Measurements from ENCODE around the gene KDM4B.
A peak's percentile ranks its signal among the peaks of the same experiment; 100 is the strongest.

KDM4B gene

DNA sequence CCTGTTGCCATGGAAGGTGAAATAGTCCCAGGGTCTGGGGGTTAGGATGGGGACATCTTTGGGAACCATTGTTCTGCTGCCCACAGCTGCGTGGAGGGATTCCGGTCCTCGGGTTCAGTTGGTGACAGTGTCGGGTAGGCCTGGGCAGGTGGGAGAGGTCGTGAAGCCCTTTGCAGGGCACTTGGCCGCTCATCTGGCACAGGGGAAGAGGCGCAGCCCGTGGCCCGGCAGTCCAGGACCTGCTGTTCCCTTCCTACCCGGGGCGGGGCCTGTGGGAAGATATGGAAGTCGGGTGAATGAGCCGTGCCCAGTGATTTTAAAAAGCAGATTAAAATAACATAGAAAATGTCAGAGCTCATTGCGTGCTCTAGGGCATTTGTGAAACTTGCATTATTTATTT lies 44.8 kb downstream of the KDM4B start:
- no peak for DNase-seq (ENCODE audit: low read depth in 2 of 2)

DNA sequence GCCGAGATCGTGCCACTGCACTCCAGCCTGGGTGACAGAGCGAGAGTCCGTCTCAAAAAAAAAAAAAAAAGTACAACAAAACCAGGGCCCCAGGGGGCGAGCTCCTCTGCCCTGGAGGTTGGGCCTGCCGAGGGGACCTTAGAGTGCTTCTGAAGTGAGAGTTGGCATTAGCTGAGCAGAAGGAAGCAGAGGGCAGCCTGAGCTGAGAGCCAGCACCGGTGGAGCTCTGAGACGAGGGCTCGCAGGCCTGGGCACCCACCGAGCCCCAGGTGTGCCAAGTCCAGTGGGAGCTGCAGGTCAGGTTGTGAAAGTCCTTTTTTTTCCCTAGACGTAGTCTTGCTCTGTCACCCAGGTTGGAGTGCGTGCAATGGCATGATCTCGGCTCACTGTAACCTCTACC lies 46.0 kb downstream of the KDM4B start:
- no peak for DNase-seq (ENCODE audit: low read depth in 2 of 2)

- no peak for DNase-seq (ENCODE audit: low read depth in 2 of 2)
These were observed 47.4 kb downstream of the KDM4B start for GRCh38 chr19:5016268-5016667.

- no peak for DNase-seq (ENCODE audit: low read depth in 2 of 2)
These were observed 47.9 kb downstream of the KDM4B start for GRCh38 chr19:5016781-5017180.

DNA sequence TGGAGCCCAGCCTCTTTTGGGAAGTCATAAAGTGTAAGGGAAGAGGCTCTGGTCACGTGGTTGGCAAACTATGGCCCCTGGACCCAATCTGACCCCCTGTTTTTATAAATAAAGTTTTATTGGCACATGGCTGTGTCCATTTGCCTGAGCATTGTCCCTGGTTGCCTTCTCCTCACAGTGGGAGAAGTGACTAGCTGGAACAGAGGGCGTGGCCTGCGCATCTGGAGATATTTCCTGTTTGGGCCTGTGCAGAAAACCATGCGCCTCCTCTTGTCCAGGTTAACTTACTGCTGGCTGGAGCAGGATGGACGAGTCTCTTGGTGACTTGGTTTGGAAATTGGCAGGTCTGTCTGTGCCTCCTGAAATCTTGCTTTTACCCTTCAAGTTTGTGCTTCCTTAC lies 48.3 kb downstream of the KDM4B start:
- DNase-seq (ENCODE audit: low read depth in 2 of 2), result no peak

GRCh38 chr19:5018224-5019015 lies 49.5 kb downstream of the KDM4B start:
- no peak for DNase-seq (ENCODE audit: low read depth in 2 of 2)

DNA sequence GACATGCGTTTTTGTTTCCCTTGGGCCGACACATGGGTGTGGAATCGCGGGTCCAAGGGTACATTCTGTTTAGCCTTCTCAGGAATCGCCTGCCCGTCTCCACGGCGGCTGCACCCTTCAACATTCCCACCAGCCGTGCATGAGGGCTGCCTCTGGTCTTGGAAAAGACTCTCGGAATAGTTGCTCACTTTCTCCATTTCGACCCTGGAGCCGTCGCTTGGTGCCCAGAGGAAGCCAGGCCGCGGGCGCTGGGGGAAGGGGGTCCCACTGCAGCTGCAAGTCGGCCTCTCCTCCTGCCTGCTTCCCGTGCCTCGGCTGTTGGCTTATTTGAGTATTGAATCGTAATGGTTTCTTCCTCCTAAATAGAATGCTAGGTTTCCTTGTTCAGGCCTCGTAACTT lies 51.5 kb downstream of the KDM4B start:
- DNase-seq (ENCODE audit: low read depth in 2 of 2), result no peak

DNA sequence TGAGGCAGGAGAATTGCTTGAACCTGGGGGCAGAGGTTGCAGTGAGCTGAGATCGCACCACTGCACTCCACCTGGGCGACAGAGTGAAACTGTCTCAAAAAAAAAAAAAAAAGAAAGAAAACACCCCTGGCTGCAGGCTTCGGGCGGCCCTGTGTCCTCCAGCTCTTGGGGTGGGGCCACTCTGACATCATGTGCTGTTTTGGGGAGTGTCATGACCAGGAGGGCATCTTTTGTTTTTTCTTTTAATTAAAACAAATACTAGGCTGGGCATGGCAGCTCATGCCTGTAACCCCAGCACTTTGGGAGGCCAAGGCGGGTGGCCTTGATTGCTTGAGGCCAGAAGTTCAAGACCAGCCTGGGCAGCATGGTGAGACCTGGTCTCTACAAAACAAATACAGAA lies 52.1 kb downstream of the KDM4B start:
- no peak for DNase-seq (ENCODE audit: low read depth in 2 of 2)

DNA sequence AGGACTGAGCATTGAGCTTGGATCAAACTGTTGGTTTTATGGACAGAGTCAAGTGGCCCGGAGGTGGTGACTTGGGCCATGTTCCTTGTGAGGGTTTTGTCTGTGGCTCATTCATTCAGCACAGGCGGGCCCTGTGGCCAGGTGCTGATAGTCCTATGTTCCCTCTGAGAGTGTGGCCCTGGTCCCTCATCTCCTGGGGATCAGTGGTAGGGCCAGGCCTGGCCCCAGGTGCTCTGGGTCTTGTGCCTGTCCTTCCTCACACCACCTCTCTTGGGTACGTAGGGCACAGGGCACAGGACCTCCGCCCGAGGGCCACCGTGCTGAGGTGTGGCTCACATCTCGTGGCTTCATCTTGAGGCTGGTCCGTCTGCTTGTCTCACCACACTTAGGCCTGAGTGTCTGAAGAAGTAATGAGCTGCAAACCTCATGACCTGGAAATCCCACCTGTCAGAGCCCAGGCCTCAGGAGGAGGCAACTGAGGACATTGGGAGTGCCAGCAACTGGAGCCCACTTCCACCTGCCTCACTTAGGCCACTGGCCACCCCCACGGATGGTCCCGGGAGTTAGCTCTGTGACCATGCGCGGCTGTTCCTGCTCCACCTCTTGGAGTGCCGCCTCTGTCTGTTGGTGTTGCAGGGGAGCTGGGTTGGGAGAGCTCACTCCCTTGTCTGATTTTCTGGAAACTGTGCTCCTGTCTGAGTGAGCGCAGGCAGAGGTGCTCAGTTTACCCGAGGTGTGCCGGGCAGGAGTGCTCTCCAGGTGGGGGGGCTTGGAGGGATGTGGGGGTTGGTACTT lies 53.4 kb downstream of the KDM4B start:
- DNase-seq (ENCODE audit: low read depth in 2 of 2), result no peak

GRCh38 chr19:5023128-5023571 lies 54.2 kb downstream of the KDM4B start:
- DNase-seq (ENCODE audit: low read depth in 2 of 2), result no peak

DNA sequence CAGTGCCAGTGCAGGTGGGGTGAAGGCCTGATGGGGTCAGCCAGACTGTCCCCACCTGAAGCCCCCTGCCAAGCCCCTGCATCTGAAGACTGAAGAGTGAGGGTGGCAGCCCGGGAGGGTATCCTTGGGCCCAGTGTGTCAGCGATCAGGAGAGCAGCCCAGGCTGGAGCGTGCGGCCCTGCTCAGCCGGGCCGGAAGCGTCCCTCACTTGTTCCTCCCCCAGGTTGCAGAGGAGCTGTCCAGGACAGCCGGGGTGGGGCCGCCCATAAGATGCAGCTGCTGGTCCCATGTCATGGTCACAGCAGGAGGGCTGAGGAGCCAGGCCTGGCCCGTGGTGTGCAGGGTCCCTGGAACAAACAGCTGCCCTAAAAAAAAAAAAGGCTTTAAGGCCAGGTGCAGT lies 55.4 kb downstream of the KDM4B start:
- no peak for DNase-seq (ENCODE audit: low read depth in 2 of 2)

DNA sequence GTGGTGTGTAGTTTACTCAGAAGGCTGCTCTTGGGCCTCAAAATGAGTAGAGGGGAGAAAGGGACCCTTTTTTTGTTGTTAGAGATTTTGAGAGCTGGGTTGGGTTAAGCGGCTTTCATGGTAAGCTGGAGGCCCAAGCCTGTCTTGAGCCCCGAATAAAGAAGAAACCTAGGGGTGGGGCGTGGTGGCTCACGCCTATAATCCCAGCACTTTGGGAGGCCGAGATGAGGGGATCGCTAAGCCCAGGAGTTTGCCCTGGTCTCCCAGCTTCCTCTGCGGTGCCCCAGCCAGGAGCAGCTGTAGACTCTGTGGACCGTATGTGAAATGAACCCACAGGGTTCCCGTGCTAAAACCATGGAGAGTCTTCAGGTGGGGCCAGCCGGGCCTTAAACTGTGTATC lies 56.1 kb downstream of the KDM4B start:
- no peak for DNase-seq (ENCODE audit: low read depth in 2 of 2)

DNA sequence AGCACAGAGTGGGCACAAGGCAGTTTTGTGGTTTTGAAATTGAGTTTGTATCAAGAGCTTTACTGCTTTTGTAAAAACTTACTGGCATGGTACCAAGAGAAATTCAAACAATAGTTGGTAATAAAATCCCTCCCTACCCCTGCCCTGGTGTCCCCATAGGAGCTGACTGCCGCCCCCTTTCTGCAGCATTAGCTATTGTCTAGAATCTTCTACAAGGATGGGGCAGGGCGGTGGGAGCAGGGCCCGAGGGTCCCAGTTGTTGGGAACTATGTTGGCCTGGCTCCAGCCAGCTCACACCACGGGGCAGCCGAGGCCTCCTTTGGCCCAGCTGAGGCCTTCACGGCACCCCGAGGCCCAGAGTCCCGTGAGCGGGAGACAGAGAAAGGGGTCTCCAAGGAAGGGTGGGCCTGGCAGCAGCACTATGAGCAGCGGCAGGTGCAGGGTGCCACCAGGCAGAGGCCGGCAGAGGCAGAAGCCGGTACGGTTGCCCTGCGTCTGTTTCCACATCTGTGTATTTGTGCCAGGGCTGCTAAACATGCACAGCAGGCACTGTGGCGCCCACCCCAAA lies 57.9 kb downstream of the KDM4B start:
- DNase-seq (ENCODE audit: low read depth in 2 of 2), result no peak

DNA sequence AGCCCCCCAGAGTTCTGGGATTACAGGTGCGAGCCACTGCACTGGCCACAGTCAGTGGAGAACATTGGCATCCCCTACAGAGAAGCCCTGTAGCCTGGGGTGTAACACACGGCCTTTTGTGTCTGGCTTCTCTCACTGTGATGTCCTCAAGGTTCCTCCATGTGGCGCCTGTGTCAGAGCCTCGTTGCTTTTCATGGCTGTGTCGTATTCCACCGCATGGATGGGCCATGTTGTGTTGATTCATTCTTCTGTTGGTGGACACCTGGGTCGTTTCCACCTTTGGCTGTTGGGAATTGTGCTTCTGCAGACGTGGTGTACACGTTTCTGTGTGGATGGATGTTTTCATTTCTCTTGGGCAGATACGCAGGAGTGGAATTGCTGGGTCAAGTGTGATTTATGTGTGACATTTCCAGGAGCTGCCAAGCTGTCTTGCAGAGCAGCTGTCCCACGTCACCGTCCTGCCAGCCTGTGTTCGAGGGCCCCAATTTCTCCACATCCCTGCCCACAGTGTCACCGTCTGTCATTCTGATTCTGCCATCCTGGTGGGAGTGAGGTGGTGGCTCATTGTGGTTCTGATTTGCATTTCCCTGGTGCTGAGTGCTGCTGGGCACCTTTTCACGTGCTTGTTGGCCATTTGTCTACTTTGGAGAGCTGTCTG lies 59.4 kb downstream of the KDM4B start:
- DNase-seq (ENCODE audit: low read depth in 2 of 2), result no peak

DNA sequence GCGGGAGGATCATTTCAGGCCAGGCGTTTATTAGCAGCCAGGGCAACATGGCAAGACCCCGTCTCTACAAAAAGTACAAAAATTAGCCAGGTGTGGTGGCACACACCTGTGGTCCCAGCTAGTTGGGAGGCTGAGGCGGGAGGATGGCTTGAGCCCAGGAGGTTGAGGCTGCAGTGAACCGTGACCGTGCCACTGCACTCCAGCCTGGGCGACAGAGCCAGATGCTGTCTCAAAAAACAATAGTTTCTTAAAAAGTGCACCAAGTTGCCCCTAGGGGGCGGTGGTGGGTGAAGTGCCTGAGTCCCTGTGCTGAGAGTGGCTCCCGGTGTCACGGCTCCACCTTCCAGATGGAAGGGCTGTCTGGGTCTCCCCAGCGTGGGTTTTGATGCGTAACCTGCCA lies 60.7 kb downstream of the KDM4B start:
- DNase-seq (ENCODE audit: low read depth in 2 of 2), result peak; percentile 12 to 21

DNA sequence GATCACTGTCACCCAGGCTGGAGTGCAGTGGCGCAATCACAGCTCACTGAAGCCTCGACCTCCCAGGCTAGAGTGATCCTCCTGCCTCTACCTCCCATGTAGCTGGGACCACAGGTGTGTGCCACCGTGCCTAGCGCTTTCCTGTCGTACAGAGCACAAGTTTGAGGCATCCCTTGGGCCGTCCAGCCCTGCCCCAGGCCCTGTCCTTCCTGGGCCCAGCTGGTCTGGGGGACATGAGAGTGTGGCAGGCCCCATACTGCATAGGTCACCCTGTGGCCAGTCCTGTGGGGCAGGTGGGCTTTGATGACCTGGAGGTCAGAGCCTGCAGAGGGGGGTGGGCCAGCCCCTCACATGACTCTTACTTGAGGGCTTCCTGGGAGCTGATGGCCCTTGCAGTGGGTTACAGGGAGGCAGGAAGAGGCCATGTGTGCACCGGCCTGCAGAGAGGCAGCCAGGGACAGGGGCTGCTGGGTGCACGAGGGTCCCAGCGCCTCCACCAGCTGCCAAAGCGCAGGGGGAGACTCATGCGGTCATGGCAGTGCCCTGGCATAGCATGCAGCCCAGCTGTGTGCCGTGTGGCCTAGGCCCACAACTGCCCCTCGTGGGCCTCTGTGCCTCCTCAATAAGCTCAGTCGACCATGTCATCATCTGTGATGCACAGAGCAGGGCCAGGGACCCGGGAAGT lies 61.4 kb downstream of the KDM4B start:
- no peak for DNase-seq (ENCODE audit: low read depth in 2 of 2)

- DNase-seq (ENCODE audit: low read depth in 2 of 2), result no peak
These were observed 61.9 kb downstream of the KDM4B start for GRCh38 chr19:5030822-5031221.

DNA sequence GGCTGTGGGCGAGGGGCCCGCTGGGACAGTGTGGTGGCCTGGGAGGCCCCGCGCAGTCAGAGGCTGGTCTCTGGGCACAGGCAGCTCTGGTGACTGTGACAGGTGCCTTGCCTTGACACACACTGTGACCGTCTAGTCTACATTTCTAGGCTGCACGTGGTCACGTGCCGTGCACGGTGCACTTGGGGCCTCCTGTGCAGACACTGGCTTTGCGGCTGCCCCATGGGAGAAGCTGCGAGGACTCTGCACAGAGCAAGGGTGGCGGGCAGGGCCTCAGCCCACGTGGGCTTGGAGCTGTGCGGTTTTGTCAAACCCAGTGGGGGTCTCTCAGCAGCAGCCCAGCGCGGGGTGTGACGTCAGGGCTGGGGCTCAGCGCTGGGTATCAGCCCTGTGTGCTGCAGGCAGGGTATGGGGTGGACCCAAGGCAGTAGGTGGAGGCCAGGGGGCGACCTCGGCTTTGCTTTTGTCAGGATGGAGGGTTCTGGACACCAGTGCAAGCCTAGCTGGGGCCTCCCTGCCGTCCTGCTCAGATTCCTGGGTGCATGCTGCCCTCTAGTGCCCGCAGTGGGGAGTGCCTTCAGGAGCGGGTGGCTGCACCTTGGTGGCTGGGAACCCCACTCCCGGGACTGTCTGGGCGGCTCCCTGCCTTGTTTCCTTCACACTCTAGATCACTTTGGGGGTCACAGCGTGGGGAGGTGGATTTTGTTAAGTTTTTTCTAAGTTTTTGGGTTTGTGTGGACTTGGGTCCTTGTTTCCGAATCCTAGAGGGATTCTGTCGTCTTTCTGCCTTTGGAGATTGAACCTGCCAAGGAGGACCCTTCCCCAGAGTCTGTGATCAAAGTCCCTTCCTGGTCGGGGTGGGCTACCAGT lies 62.6 kb downstream of the KDM4B start:
- peak; percentile 59 to 62 for DNase-seq (ENCODE audit: low read depth in 2 of 2)

GRCh38 chr19:5032101-5032967 lies 63.4 kb downstream of the KDM4B start:
- DNase-seq (ENCODE audit: low read depth in 2 of 2), result no peak
